OCI-LY7 (cell line): ENCODE results near the gene TMEM219. TPM values are rescaled to one million over a fixed set of nuclear protein-coding genes. Genes with fewer than 3 reads are reported as not detected.

Source experiments
- BruUV-seq: library from RNA; stranded (reverse); fragments of 400-500 nt; replicated peaks from 2 replicates; lab custom pipeline; 2021; lab: Mats Ljungman, UMichigan
- CTCF ChIA-PET: fragments of 300-600 bp; sonication (Branson Sonifier 250); formaldehyde crosslinking; loops from one replicate; lab custom pipeline; 2022; ENCODE audit warnings: antibody characterized with exemption; ENCODE audit not compliant: unreplicated experiment; lab: Charles Lee
- POLR2A ChIA-PET: fragments of 300-600 bp; sonication (Branson Sonifier 250); formaldehyde crosslinking; loops from one replicate; lab custom pipeline; 2022; ENCODE audit warnings: antibody characterized with exemption; lab: Charles Lee
- DNase-seq: peaks from one replicate; pipeline ENCODE4 v3.0.0-alpha.2; 2015; ENCODE audit warnings: low spot score
- H2AFZ ChIP-seq: fragments of 200-600 bp; sonication (generic), shearing (Covaris generic); 2 replicates; pipeline ENCODE4 v1.6.1; 2014; ENCODE audit warnings: mild to moderate bottlenecking, antibody characterized with exemption, low read length, moderate library complexity
- H3K27ac ChIP-seq: fragments of 200-600 bp; sonication (generic); 2 replicates; pipeline ENCODE4 v1.5.1; 2014; ENCODE audit warnings: mixed run types, low read depth, mild to moderate bottlenecking, moderate library complexity, low read length, inconsistent platforms; ENCODE audit not compliant: poor library complexity, severe bottlenecking
- H3K36me3 ChIP-seq: fragments of 200-600 bp; sonication (generic); 2 replicates; pipeline ENCODE4 v1.6.1; 2014; ENCODE audit warnings: mild to moderate bottlenecking, antibody characterized with exemption, low read length, moderate library complexity, mixed read lengths; ENCODE audit not compliant: insufficient read depth
- H3K4me1 ChIP-seq: fragments of 200-600 bp; sonication (generic); 2 replicates; pipeline ENCODE4 v1.5.1; 2014; ENCODE audit warnings: mild to moderate bottlenecking, low read length; ENCODE audit not compliant: insufficient read depth, poor library complexity, severe bottlenecking
- H3K4me2 ChIP-seq: fragments of 200-600 bp; sonication (generic); 2 replicates; pipeline ENCODE4 v1.6.1; 2014; ENCODE audit warnings: mild to moderate bottlenecking, low read length
- H3K4me3 ChIP-seq: fragments of 200-600 bp; sonication (generic); 2 replicates; pipeline ENCODE4 v1.5.1; 2014; ENCODE audit warnings: mild to moderate bottlenecking, low read depth, low read length; ENCODE audit not compliant: poor library complexity, severe bottlenecking
- H3K79me2 ChIP-seq: fragments of 200-600 bp; sonication (generic); 2 replicates; pipeline ENCODE4 v1.6.1; 2016; ENCODE audit warnings: low read depth, mild to moderate bottlenecking, low read length, moderate library complexity, mixed read lengths; ENCODE audit not compliant: insufficient read depth
- H3K9me2 ChIP-seq: fragments of 200-600 bp; sonication (generic); 2 replicates; pipeline ENCODE4 v1.6.1; 2016; ENCODE audit warnings: mild to moderate bottlenecking, low read length, mixed read lengths; ENCODE audit not compliant: insufficient read depth
- H3K9me3 ChIP-seq: fragments of 200-600 bp; sonication (generic); 2 replicates; pipeline ENCODE4 v1.6.1; 2014; ENCODE audit warnings: mild to moderate bottlenecking, mixed run types, low read length, mixed read lengths
- H4K20me1 ChIP-seq: fragments of 200-600 bp; sonication (generic); 2 replicates; pipeline ENCODE4 v1.6.1; 2014; ENCODE audit warnings: mild to moderate bottlenecking, antibody characterized with exemption, low read length, moderate library complexity, mixed read lengths; ENCODE audit not compliant: insufficient read depth
- CTCF ChIP-seq: fragments of 200-600 bp; sonication (generic); conservative IDR thresholded peaks from 2 replicates; pipeline ENCODE4 v1.5.1; 2014; ENCODE audit warnings: mild to moderate bottlenecking, antibody characterized with exemption, low read length, moderate library complexity, mixed read lengths
- EZH2phosphoT487 ChIP-seq: fragments of 200-600 bp; sonication (generic); IDR thresholded peaks from 2 replicates; pipeline ENCODE4 v1.6.1; 2018; ENCODE audit warnings: low read depth, borderline replicate concordance, mild to moderate bottlenecking, mixed run types, antibody characterized with exemption, low read length, moderate library complexity, mixed read lengths
- intact Hi-C: fragments of 100-400 bp; cut with micrococcal nuclease; formaldehyde crosslinking; loops from one replicate; pipeline ENCODE4 v1.10.0; 2022; ENCODE audit not compliant: unreplicated experiment
- total RNA-seq, 2 experiments: library from RNA; depleted of rRNA in 1 of 2; stranded (reverse); fragments of >200 nt in 1 of 2; shearing (Covaris generic) in 1 of 2; gene quantifications; 2 replicates each; pipeline ENCODE4 v1.2.3, GENCODE V29; 2014 to 2022

Gene TMEM219
- total RNA-seq, 2 experiments from 2014 or later, result 82.9 to 94.1 TPM

- Histone ChIP-seq H3K27ac (no peak overlapping the region), H3K4me3 (peak overlapping the region; percentile 75)
- intact Hi-C loops, result no loop called here
Measured at GRCh38 chr16:29963021-29963743, 1.3 kb downstream of the TMEM219 start.

GRCh38 chr16:29968205-29968604 lies 6.3 kb downstream of the TMEM219 start:
- TF ChIP-seq CTCF (no peak), EZH2phosphoT487 (no peak)
- peaks cover 48% of the 10 kb centered on the region for H3K36me3 ChIP-seq
- CTCF ChIA-PET, result no interaction called here
- POLR2A ChIA-PET, result no interaction called here
- no TSS peak for BruUV-seq
- H2AFZ ChIP-seq, result no peak overlapping the region
- no peak overlapping the region for H3K4me3 ChIP-seq
- no peaks in the 10 kb centered on the region for H3K9me2 ChIP-seq
- H3K9me3 ChIP-seq, result no peaks in the 10 kb centered on the region
- H3K4me2 ChIP-seq, result no peak overlapping the region
- H3K79me2 ChIP-seq, result no peaks in the 10 kb centered on the region
- H4K20me1 ChIP-seq, result no peaks in the 10 kb centered on the region
- peaks cover 8% of the 10 kb centered on the region for H3K4me1 ChIP-seq
- no peak overlapping the region for H3K27ac ChIP-seq
- intact Hi-C loops, result no loop called here
- DNase-seq, result no peak

More at GRCh38 chr16:29963021-29963743, 1.3 kb downstream of the TMEM219 start:
- DNase-seq, result no peak
- H4K20me1 ChIP-seq, result no peaks in the 10 kb centered on the region
- no peaks in the 10 kb centered on the region for H3K79me2 ChIP-seq
- no peaks in the 10 kb centered on the region for H3K9me3 ChIP-seq
- TF ChIP-seq EZH2phosphoT487 (no peak), CTCF (no peak)
- peaks cover 17% of the 10 kb centered on the region for H3K4me1 ChIP-seq
- ChIA-PET POLR2A (interaction anchor here (0.6 to 3.4 kb wide), 3 partner anchors 9 to 37 kb away, joined by 3 to 56 read pairs (median 17); partner anchors contain the start of genes KCTD13 and TAOK2), CTCF (interaction anchor here (0.6 to 0.9 kb wide), 2 partner anchors 10 to 236 kb away, joined by 3 to 6 read pairs; partner anchors contain the start of gene TAOK2)
- H3K9me2 ChIP-seq, result no peaks in the 10 kb centered on the region
- H2AFZ ChIP-seq, result no peak overlapping the region
- peaks cover 14% of the 10 kb centered on the region for H3K36me3 ChIP-seq
- H3K4me2 ChIP-seq, result peak overlapping the region; percentile 95
- BruUV-seq, result no TSS peak

GRCh38 chr16:29971304-29971703 lies 9.4 kb downstream of the TMEM219 start:
- H3K4me3 ChIP-seq, result no peak overlapping the region
- 0 out of 2 replicates have a peak, but pooled peaks cover 7% of the 10 kb centered on the region for H4K20me1 ChIP-seq
- no peak overlapping the region for H2AFZ ChIP-seq
- H3K4me1 ChIP-seq, result peaks cover 25% of the 10 kb centered on the region
- POLR2A ChIA-PET, result interaction anchor here (3.8 kb wide), 1 partner anchor 10 kb away, joined by 56 read pairs; the partner anchor contains the start of gene TMEM219
- no peaks in the 10 kb centered on the region for H3K9me2 ChIP-seq
- DNase-seq, result no peak
- intact Hi-C loops, result loop anchor here (5.0 kb wide), 1 partner anchor 154 kb away; the partner anchor contains the start of gene PAGR1
- no peak overlapping the region for H3K27ac ChIP-seq
- TF ChIP-seq EZH2phosphoT487 (no peak), CTCF (no peak)
- H3K79me2 ChIP-seq, result peaks cover 26% of the 10 kb centered on the region
- H3K36me3 ChIP-seq, result peaks cover 42% of the 10 kb centered on the region
- CTCF ChIA-PET, result no interaction called here
- no TSS peak for BruUV-seq
- no peaks in the 10 kb centered on the region for H3K9me3 ChIP-seq
- no peak overlapping the region for H3K4me2 ChIP-seq
